Measurements from ENCODE around the gene TMEM234. TPM values are rescaled to one million over a fixed set of nuclear protein-coding genes. Genes with fewer than 3 reads are reported as not detected.

TMEM234 gene
- total RNA-seq, 4 donors from 2014 or later, result 38.4 to 52.8 (median 39.2) TPM

GRCh38 chr1:32257227-32257508 is 35.0 kb upstream of the TMEM234 start:
- TF ChIP-seq CTCF (IDR thresholded peaks at IDR 0.05) (no peak), POLR2A (IDR thresholded peaks at IDR 0.05) (no peak)
- 91 to 95% methylated on average over 6 of the region's 6 CpGs for WGBS, 2 donors
- intact Hi-C loops (cut with DNase I), result no loop called here

DNA sequence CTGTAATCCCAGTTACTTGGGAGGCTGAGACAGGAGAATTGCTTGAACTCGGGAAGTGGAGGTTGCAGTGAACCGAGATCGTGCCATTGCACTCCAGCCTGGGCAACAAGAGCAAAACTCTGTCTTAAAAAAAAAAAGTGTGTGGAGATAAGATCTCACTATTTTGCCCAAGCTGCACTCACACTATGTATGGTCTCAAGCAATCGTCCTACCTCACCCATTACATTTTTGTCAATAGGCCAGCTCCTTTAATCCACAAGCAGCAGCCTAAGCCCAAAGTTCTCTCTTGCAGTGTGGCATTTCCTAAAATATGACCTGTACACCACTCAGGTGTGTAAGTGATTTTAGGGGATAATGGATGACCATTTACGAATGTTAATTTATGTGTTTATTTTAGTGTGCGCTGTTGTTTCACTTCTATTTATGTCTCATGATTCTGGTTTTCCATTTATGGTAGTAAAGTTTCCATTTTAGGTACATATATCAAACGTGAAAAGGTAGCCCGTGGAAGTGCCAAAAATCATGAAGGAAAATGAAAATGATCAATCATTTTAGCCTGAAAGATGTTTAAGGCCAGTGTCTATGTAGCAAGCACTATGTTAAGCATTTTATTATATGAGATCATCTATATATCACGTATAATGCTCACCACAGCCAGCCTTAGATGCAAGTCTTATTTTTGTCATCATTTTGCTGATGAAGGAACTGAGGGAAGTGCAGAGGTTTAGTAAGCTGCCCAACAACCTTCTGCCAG is 34.5 kb upstream of the TMEM234 start:
- 79 to 85% methylated on average over 9 of the region's 9 CpGs for WGBS, 2 donors
- H3K9me3 ChIP-seq, result no peaks in the 10 kb centered on the region
- TF ChIP-seq CTCF (IDR thresholded peaks at IDR 0.05) (no peak), POLR2A (IDR thresholded peaks at IDR 0.05) (no peak)
- H3K4me1 ChIP-seq, result peaks cover 7 to 11% of the 10 kb centered on the region in 2 donors
- no peak overlapping the region for H3K4me3 ChIP-seq (replicated peaks in 1 of 3)
- no peak overlapping the region for H3K27ac ChIP-seq
- DNase-seq, result no peak
- intact Hi-C loops (cut with DNase I), result no loop called here
- H3K36me3 ChIP-seq, result no peaks in the 10 kb centered on the region
- no peaks in the 10 kb centered on the region for H3K27me3 ChIP-seq

More at GRCh38 chr1:32257227-32257508, 35.0 kb upstream of the TMEM234 start:
- no peaks in the 10 kb centered on the region for H3K27me3 ChIP-seq
- H3K9me3 ChIP-seq, result no peaks in the 10 kb centered on the region
- H3K4me3 ChIP-seq (replicated peaks in 1 of 3), result no peak overlapping the region
- H3K4me1 ChIP-seq, result peaks cover 6 to 9% of the 10 kb centered on the region in 2 donors
- DNase-seq, result no peak
- H3K36me3 ChIP-seq, result no peaks in the 10 kb centered on the region
- H3K27ac ChIP-seq, result no peak overlapping the region

DNA sequence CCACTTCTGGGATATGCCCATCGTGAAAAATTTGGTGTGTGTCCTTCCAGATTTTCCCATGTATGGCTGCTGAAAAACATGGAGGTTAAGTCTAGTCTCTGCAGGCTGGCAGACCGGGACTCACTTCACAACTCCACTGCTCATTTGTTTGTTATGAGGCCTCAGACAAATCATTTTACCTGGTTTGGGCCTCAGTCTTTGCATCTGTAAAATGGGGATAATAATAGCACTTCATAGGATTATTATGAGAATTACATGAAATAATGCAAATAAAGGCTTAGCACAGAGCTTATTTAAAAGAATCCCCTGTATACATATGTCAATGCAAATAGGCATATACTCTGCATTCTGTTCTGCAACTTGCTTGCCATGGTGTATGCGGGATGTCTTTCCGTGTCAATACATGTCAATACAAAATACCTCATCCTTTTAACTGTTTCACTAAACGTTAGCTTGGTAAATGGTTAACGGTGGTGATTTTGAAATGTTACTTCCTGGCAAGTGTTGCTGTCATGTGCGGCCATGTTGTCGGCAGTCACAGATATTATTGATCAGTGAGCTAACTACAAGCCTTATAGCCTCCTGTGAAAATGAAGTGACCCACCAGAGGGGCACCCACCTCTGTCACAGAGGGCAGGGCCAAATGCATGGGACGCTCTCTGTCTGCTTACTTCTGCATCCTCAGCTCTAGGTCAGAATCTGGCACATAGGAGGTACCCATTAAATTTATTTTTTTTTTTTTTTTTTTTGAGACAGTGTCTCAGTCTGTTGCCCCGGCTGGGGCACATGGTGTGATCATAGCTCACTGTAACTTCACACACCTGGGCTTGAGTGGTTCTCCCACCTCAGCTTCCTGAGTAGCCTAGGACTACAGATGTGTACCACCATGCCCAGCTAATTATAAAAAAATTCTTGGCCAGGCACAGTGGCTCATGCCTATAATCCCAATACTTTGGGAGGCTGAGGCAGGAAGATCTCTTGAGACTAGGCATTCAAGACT is 33.2 kb upstream of the TMEM234 start:
- intact Hi-C loops (cut with DNase I), result no loop called here
- no peak for DNase-seq
- H3K27ac ChIP-seq, result no peak overlapping the region

GRCh38 chr1:32250893-32251716 is 29.0 kb upstream of the TMEM234 start, which contains the start of gene LCK:
Gene LCK (plus strand): TSS chr1:32251265. CDS start chr1:32274330, 23,065 bp downstream.
- TF ChIP-seq POLR2A (IDR thresholded peaks at IDR 0.05), result no peak
- TF ChIP-seq CTCF (IDR thresholded peaks at IDR 0.05), result no peak
- H3K4me3 ChIP-seq (replicated peaks in 1 of 3), result no peak within 1 kb of the TSS
- no peaks in the 10 kb centered on the region for H3K9me3 ChIP-seq
- 86 to 88% methylated on average over 21 to 24 of the region's 25 CpGs for WGBS, 2 donors
- intact Hi-C loops (cut with DNase I), result no loop called here
- H3K27ac ChIP-seq, result peak within 1 kb of the TSS; percentile 51 to 79 (median 67)
- peaks cover 17 to 45% of the 10 kb centered on the region in 2 donors for H3K4me1 ChIP-seq
- no peaks in the 10 kb centered on the region for H3K27me3 ChIP-seq
- no peaks in the 10 kb centered on the region for H3K36me3 ChIP-seq
- DNase-seq, result no peak

More for the DNA sequence above, 33.2 kb upstream of the TMEM234 start:
- H3K9me3 ChIP-seq, result no peaks in the 10 kb centered on the region
- no peak for TF ChIP-seq CTCF (IDR thresholded peaks at IDR 0.05)
- 92 to 95% methylated on average over 10 of the region's 10 CpGs for WGBS, 2 donors
- no peak overlapping the region for H3K4me3 ChIP-seq (replicated peaks in 1 of 3)
- H3K4me1 ChIP-seq, result peaks cover 7 to 18% of the 10 kb centered on the region in 2 donors
- no peaks in the 10 kb centered on the region for H3K36me3 ChIP-seq
- no peaks in the 10 kb centered on the region for H3K27me3 ChIP-seq
